K562 (cell line): Measurements from ENCODE around the gene ST3GAL5. TPM values are rescaled to one million over a fixed set of nuclear protein-coding genes. Genes with fewer than 3 reads are reported as not detected.
A peak's percentile ranks its signal among the peaks of the same experiment; 100 is the strongest.

ENCODE experiments used
- ATAC-seq: fragments of 200-7000 bp; cut with Tn5 transposase; 3 replicates; pipeline ENCODE4 v1.9.1; 2020; ENCODE audit warnings: moderate library complexity
- BruUV-seq: library from RNA; stranded (reverse); fragments of 400-500 nt; replicated peaks from 2 replicates; lab custom pipeline; 2021; lab: Mats Ljungman, UMichigan
- CTCF ChIA-PET: fragments of 300-600 bp; formaldehyde crosslinking; extraction: SDS; loops from one replicate; lab custom pipeline; 2021; ENCODE audit warnings: low intra/inter-chr PET ratio; lab: Yijun Ruan, JAX
- POLR2A ChIA-PET: fragments of 300-600, 350-650 bp; sonication (Branson Sonifier 250); formaldehyde crosslinking; extraction: SDS; loops from one replicate; lab custom pipeline; 2021; ENCODE audit warnings: antibody characterized with exemption, inconsistent platforms; lab: Yijun Ruan, JAX
- DNase-seq, 4 experiments: peaks; one replicate each; pipeline versions ENCODE4 v3.0.0 to v3.0.0-alpha.2; 2011 to 2018; ENCODE audit warnings: low spot score in 3 of 4, mixed read lengths in 3 of 4; ENCODE audit errors: extremely low read depth in 1 of 4
- FAIRE-seq: peaks from 2 replicates; lab custom pipeline; 2011; peaks lifted over from hg19 to GRCh38; lab: Jason Lieb, UNC
- H2AFZ ChIP-seq: 2 replicates; pipeline ENCODE4 v1.6.0; 2011; ENCODE audit warnings: low read depth, low read length, control low read depth, inconsistent platforms
- H3K27ac ChIP-seq: fragments of 200-600 bp; 3 replicates; pipeline ENCODE4 v1.8.0; 2011; ENCODE audit warnings: low read depth, mild to moderate bottlenecking, control low read depth, inconsistent platforms, low read length, moderate library complexity, mixed read lengths; ENCODE audit errors: extremely low read depth
- H3K27me3 ChIP-seq, 2 experiments: fragments of 300-600 bp in 1 of 2; 2 replicates in 1 of 2; 3 replicates in 1 of 2; pipeline versions ENCODE4 v1.6.0 to v1.8.0; 2011; ENCODE audit warnings: inconsistent platforms in 2 of 2, low read length in 2 of 2, mild to moderate bottlenecking in 1 of 2, mixed read lengths in 1 of 2, moderate library complexity in 1 of 2; ENCODE audit not compliant: control insufficient read depth in 2 of 2, insufficient read depth in 2 of 2
- H3K36me3 ChIP-seq: fragments of 300-600 bp; 3 replicates; pipeline ENCODE4 v1.8.0; 2011; ENCODE audit warnings: mild to moderate bottlenecking, low read length, inconsistent platforms; ENCODE audit not compliant: control insufficient read depth, insufficient read depth
- H3K4me1 ChIP-seq, 2 experiments: fragments of 200-600 bp in 1 of 2; replicated peaks in 1 of 2; 2 replicates in 1 of 2; 3 replicates in 1 of 2; pipeline versions ENCODE4 v1.5.1 to v1.8.0; 2011; ENCODE audit warnings: inconsistent platforms in 2 of 2, low read length in 2 of 2, mild to moderate bottlenecking in 1 of 2, mixed read lengths in 1 of 2, moderate library complexity in 1 of 2; ENCODE audit not compliant: control insufficient read depth in 2 of 2, insufficient read depth in 2 of 2
- H3K4me2 ChIP-seq: 2 replicates; pipeline ENCODE4 v1.6.1; 2011; ENCODE audit warnings: low read length, control low read depth, inconsistent platforms, mixed read lengths; ENCODE audit not compliant: insufficient read depth
- H3K4me3 ChIP-seq: fragments of 200-600 bp; sonication (generic), shearing (Covaris generic); 2 replicates; pipeline ENCODE4 v1.5.1; 2016; ENCODE audit warnings: control low read depth, inconsistent platforms
- H3K79me2 ChIP-seq: fragments of 200-600 bp; 3 replicates; pipeline ENCODE4 v1.8.0; 2011; ENCODE audit warnings: low read length, inconsistent platforms; ENCODE audit not compliant: control insufficient read depth, insufficient read depth
- H3K9ac ChIP-seq, 2 experiments: 2 replicates each; pipeline versions ENCODE4 v1.6.0 to v1.6.1; 2011; ENCODE audit warnings: low read depth in 2 of 2, low read length in 2 of 2, control low read depth in 1 of 2, inconsistent platforms in 1 of 2, mild to moderate bottlenecking in 1 of 2, mixed read lengths in 1 of 2; ENCODE audit not compliant: insufficient read depth in 1 of 2
- H3K9me1 ChIP-seq: one replicate; pipeline ENCODE4 v1.6.0; 2011; ENCODE audit warnings: inconsistent platforms, mild to moderate bottlenecking, low read length, moderate library complexity; ENCODE audit not compliant: control insufficient read depth, insufficient read depth
- H3K9me3 ChIP-seq: replicated peaks from 2 replicates; pipeline ENCODE4 v1.5.1; 2011; ENCODE audit warnings: low read depth, low read length, inconsistent platforms; ENCODE audit not compliant: control insufficient read depth, insufficient read depth
- H4K20me1 ChIP-seq: replicated peaks from 2 replicates; pipeline ENCODE4 v1.6.1; 2011; ENCODE audit warnings: low read length, inconsistent platforms, mixed read lengths; ENCODE audit not compliant: control insufficient read depth, insufficient read depth
- BCL6 ChIP-seq: fragments of 250-450 bp; sonication (Bioruptor Pico); IDR thresholded peaks from 2 replicates; pipeline ENCODE4 v1.4.0; 2020
- ESRRA ChIP-seq: fragments of 450-650 bp; IDR thresholded peaks from 2 replicates; pipeline ENCODE4 v1.6.1; 2014; ENCODE audit warnings: low read depth, mild to moderate bottlenecking, moderate library complexity, borderline replicate concordance
- GTF2A2 ChIP-seq: IDR thresholded peaks from 2 replicates; pipeline ENCODE4 v1.6.1; 2016; ENCODE audit warnings: mild to moderate bottlenecking, missing genetic modification characterization, missing compliant biosample characterization
- HNRNPH1 ChIP-seq: fragments of 200-400 bp; formaldehyde crosslinking; optimal IDR thresholded peaks from 2 replicates; pipeline ENCODE3; 2017; ENCODE audit warnings: low read depth, mild to moderate bottlenecking, low read length, moderate library complexity
- HNRNPLL ChIP-seq: fragments of 200-400 bp; formaldehyde crosslinking; IDR thresholded peaks from 2 replicates; pipeline ENCODE4 v1.6.1; 2017; ENCODE audit warnings: low read length, low read depth, mild to moderate bottlenecking; ENCODE audit not compliant: poor library complexity, severe bottlenecking
- LARP7 ChIP-seq: fragments of 450-650 bp; IDR thresholded peaks from 2 replicates; pipeline ENCODE4 v1.6.1; 2016
- MTF1 ChIP-seq: fragments of 250-450 bp; sonication (Bioruptor Pico); IDR thresholded peaks from 2 replicates; pipeline ENCODE4 v1.9.0; 2021; ENCODE audit warnings: moderate library complexity, mild to moderate bottlenecking, inconsistent platforms, borderline replicate concordance
- NCOR1 ChIP-seq: fragments of 450-650 bp; IDR thresholded peaks from 2 replicates; pipeline ENCODE4 v1.6.1; 2016; ENCODE audit warnings: mild to moderate bottlenecking, moderate library complexity
- NR2C1 ChIP-seq, 2 experiments: fragments of 450-650 bp; IDR thresholded peaks; 2 replicates each; pipeline ENCODE4 v1.6.1; 2017; ENCODE audit warnings: mild to moderate bottlenecking in 2 of 2, antibody characterized with exemption in 1 of 2, inconsistent platforms in 1 of 2, missing compliant biosample characterization in 1 of 2, missing genetic modification characterization in 1 of 2
- PTTG1 ChIP-seq: fragments of 450-650 bp; IDR thresholded peaks from 2 replicates; pipeline ENCODE4 v1.6.1; 2016; ENCODE audit warnings: low read depth, mild to moderate bottlenecking, missing genetic modification characterization, missing compliant biosample characterization
- RAD51 ChIP-seq: fragments of 450-650 bp; IDR thresholded peaks from 2 replicates; pipeline ENCODE4 v1.7.1; 2016; ENCODE audit warnings: low read depth, mild to moderate bottlenecking, borderline replicate concordance
- SMAD3 ChIP-seq: fragments of 450-650 bp; formaldehyde crosslinking; conservative IDR thresholded peaks from 2 replicates; pipeline ENCODE4 v1.4.0; 2020; ENCODE audit warnings: mild to moderate bottlenecking
- TCFL5 ChIP-seq: fragments of 250-450 bp; sonication (Bioruptor Pico); conservative IDR thresholded peaks from 2 replicates; pipeline ENCODE4 v1.6.1; 2021; ENCODE audit warnings: mild to moderate bottlenecking, moderate library complexity, matching md5 sums
- ZNF165 ChIP-seq: fragments of 250-450 bp; sonication (Bioruptor Pico); IDR thresholded peaks from 2 replicates; pipeline ENCODE4 v1.4.0; 2020; ENCODE audit warnings: borderline replicate concordance
- ZNF445 ChIP-seq: fragments of 250-450 bp; sonication (Bioruptor Pico); IDR thresholded peaks from 2 replicates; pipeline ENCODE4 v1.4.0; 2020; ENCODE audit warnings: low read depth, mild to moderate bottlenecking, moderate library complexity
- ZNF583 ChIP-seq: fragments of 250-450 bp; sonication (Bioruptor Pico); IDR thresholded peaks from 2 replicates; pipeline ENCODE4 v1.4.0; 2020
- ZNF76 ChIP-seq: fragments of 250-450 bp; sonication (Bioruptor Pico); IDR thresholded peaks from 2 replicates; pipeline ENCODE4 v1.4.0; 2020; ENCODE audit warnings: mild to moderate bottlenecking, moderate library complexity, borderline replicate concordance
- ZNF79 ChIP-seq: fragments of 250-450 bp; sonication (Bioruptor Pico); IDR thresholded peaks from 2 replicates; pipeline ENCODE4 v1.4.0; 2020; ENCODE audit warnings: low read depth, mild to moderate bottlenecking, moderate library complexity
- WGBS: fragments of 100-300 bp; shearing (Covaris generic); methylation state at CpG from one replicate; pipeline ENCODE4 v1.1.6; 2016; ENCODE audit warnings: low coverage, mixed read lengths; ENCODE audit not compliant: insufficient coverage; ENCODE audit errors: missing lambda C conversion rate; 5-methylcytosine and 5-hydroxymethylcytosine counted together
- in situ Hi-C: fragments of 300-500 bp; cut with MboI; formaldehyde crosslinking; loops from 4 replicates; pipeline ENCODE4 v1.15.0; 2018; ENCODE audit warnings: inconsistent platforms, mixed read lengths
- intact Hi-C: fragments of 100-400 bp; cut with micrococcal nuclease; formaldehyde crosslinking; loops from 2 replicates; pipeline ENCODE4 v1.14.2; 2022
- polyA plus RNA-seq, 8 experiments: library from polyadenylated mRNA; depleted of rRNA in 4 of 8; stranded (reverse) in 5 of 8; unstranded in 3 of 8; fragments of >200 nt; fragmentation: Nextera tagmentation in 2 of 8; fragmentation: Illumina TruSeq in 1 of 8; extraction: Ambion mirVana in 2 of 8; extraction: Trizol in 1 of 8; gene quantifications; 2 replicates each; pipeline versions ENCODE4 v1.2.1 to v1.2.3, GENCODE V29; 2011 to 2014; ENCODE audit warnings: inconsistent platforms in 1 of 8, missing spikeins in 1 of 8
- total RNA-seq, 7 experiments: library from RNA; depleted of rRNA in 6 of 7; stranded (reverse); fragments of >200 nt in 6 of 7; fragmentation: Illumina TruSeq in 2 of 7; extraction: Trizol in 2 of 7; gene quantifications; 2 replicates each; pipeline versions ENCODE4 v1.2.1 to v1.2.3, GENCODE V29; 2011 to 2021; ENCODE audit warnings: low replicate concordance in 1 of 7
- TF ChIP-seq, protein P1 (sequence below), 3 experiments: IDR thresholded peaks in 2 of 3; conservative IDR thresholded peaks in 1 of 3; 2 replicates each; pipeline ENCODE4 v1.5.1; 2011 to 2012; ENCODE audit warnings: low read length in 3 of 3, mild to moderate bottlenecking in 3 of 3, control low read depth in 2 of 3, improper control_type of control experiment in 1 of 3, inconsistent platforms in 1 of 3, low read depth in 1 of 3, mixed read lengths in 1 of 3, moderate library complexity in 1 of 3; ENCODE audit not compliant: insufficient read depth in 2 of 3
- TF ChIP-seq, protein P2 (sequence below): IDR thresholded peaks from 2 replicates; pipeline ENCODE4 v1.6.1; 2011; ENCODE audit warnings: borderline replicate concordance, low read depth, mild to moderate bottlenecking, moderate library complexity, low read length; ENCODE audit not compliant: insufficient read depth, poor library complexity, severe bottlenecking

ST3GAL5 gene
- total and polyA plus RNA-seq, 9 of the 15 experiments (the other 6 are each of a cell fraction or from before 2014, with no cell fraction given): 1.6 to 10.0 (median 4.2) TPM

DNA sequence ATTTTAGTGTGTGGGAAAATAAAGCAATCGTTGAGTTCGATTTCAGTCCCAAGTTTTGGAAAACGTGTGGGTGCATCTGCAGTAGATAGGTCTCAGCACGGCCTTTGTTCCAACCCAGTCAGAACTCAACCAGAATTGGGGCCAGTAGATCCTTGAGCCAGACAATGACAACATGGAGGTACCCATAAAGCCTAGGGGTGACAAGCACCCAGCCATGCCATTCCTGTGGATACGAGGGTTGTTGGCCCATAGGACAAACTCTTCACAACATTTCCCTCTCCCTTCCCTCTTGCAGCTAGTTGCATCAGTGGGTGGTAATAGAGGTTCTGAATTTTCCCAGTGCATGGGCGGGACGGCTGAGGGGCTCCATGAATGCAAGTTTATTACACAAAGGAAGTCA, 60.1 kb downstream of the ST3GAL5 start:
- Histone ChIP-seq H3K36me3 (no peaks in the 10 kb centered on the region), H3K27me3 (0 out of 5 replicates have a peak, but pooled peaks cover 0 to 5% of the 10 kb centered on the region in 2 experiments), H3K79me2 (no peaks in the 10 kb centered on the region), H3K27ac (no peak overlapping the region), H2AFZ (peak overlapping the region; percentile 96; the same call in 1 of the 2 replicates), H3K4me2 (no peak overlapping the region), H3K4me3 (no peak overlapping the region), H3K9me1 (no peaks in the 10 kb centered on the region), H3K9me3 (no peaks in the 10 kb centered on the region), H3K9ac (no peak overlapping the region), H4K20me1 (no peaks in the 10 kb centered on the region), H3K4me1 (peaks cover 7 to 8% of the 10 kb centered on the region in 2 experiments; a peak in 4 of 5 replicates)
- CTCF ChIA-PET: interaction anchor here (1.6 to 7.8 kb wide), 2 partner anchors 60 to 251 kb away, joined by 5 to 129 read pairs; partner anchors contain the start of gene ST3GAL5
- intact Hi-C loops: loop anchor here (5.0 to 10.0 kb wide), 4 partner anchors 59 to 539 kb away; partner anchors contain the start of gene ST3GAL5
- POLR2A ChIA-PET: no interaction called here
- WGBS: 43% methylated on average over 7 of the region's 7 CpGs
- BruUV-seq: no TSS peak
- in situ Hi-C loops: loop anchor here (5.0 to 10.0 kb wide), 2 partner anchors 249 to 546 kb away; no protein-coding TSS in a partner anchor
- FAIRE-seq: no peak
- no peak for DNase-seq
- peak; percentile 54 for ATAC-seq
- TF ChIP-seq PTTG1 (tag) (peak; percentile 75), SMAD3 (CRISPR knock-in tag) (peak; percentile 79; the same call in 1 of the 2 replicates), ZNF76 (CRISPR knock-in tag) (peak; percentile 59), ESRRA (no peak), NCOR1 (no peak), ZNF445 (CRISPR knock-in tag) (no peak), TCFL5 (no peak), ZNF79 (CRISPR knock-in tag) (peak; percentile 68; the same call in 1 of the 2 replicates), RAD51 (no peak), MTF1 (CRISPR knock-in tag) (no peak), HNRNPLL (no peak), GTF2A2 (tag) (peak; percentile 47; the same call in 1 of the 2 replicates), LARP7 (no peak), ZNF165 (0 out of 2 replicates have a peak, but pooled peaks have one; percentile 47), ZNF583 (CRISPR knock-in tag) (0 out of 2 replicates have a peak, but pooled peaks have one; percentile 33), BCL6 (CRISPR knock-in tag) (peak; percentile 71; the same call in 1 of the 2 replicates), HNRNPH1 (no peak), NR2C1 (IDR thresholded peaks at IDR 0.05) (no peak), NR2C1 (tag; IDR thresholded peaks at IDR 0.05) (peak; percentile 60; the same call in 1 of the 2 replicates)
- TF ChIP-seq, protein P1, sequence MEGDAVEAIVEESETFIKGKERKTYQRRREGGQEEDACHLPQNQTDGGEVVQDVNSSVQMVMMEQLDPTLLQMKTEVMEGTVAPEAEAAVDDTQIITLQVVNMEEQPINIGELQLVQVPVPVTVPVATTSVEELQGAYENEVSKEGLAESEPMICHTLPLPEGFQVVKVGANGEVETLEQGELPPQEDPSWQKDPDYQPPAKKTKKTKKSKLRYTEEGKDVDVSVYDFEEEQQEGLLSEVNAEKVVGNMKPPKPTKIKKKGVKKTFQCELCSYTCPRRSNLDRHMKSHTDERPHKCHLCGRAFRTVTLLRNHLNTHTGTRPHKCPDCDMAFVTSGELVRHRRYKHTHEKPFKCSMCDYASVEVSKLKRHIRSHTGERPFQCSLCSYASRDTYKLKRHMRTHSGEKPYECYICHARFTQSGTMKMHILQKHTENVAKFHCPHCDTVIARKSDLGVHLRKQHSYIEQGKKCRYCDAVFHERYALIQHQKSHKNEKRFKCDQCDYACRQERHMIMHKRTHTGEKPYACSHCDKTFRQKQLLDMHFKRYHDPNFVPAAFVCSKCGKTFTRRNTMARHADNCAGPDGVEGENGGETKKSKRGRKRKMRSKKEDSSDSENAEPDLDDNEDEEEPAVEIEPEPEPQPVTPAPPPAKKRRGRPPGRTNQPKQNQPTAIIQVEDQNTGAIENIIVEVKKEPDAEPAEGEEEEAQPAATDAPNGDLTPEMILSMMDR (IDR thresholded peaks at IDR 0.05 in 2 of 3, conservative IDR thresholded peaks at IDR 0.05 in 1 of 3; ENCODE audit: insufficient read depth in 2 of 3, low read depth in 1 of 3, low read length in 3 of 3): no peak
- TF ChIP-seq, protein P2, sequence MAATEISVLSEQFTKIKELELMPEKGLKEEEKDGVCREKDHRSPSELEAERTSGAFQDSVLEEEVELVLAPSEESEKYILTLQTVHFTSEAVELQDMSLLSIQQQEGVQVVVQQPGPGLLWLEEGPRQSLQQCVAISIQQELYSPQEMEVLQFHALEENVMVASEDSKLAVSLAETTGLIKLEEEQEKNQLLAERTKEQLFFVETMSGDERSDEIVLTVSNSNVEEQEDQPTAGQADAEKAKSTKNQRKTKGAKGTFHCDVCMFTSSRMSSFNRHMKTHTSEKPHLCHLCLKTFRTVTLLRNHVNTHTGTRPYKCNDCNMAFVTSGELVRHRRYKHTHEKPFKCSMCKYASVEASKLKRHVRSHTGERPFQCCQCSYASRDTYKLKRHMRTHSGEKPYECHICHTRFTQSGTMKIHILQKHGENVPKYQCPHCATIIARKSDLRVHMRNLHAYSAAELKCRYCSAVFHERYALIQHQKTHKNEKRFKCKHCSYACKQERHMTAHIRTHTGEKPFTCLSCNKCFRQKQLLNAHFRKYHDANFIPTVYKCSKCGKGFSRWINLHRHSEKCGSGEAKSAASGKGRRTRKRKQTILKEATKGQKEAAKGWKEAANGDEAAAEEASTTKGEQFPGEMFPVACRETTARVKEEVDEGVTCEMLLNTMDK: no peak
